Measurements from ENCODE around the gene GSN.

GSN gene

GRCh38 chr9:121323449-121324151, 55.6 kb downstream of the GSN start:
- no peak for DNase-seq (ENCODE audit: low read depth in 2 of 2)

- no peak for DNase-seq (ENCODE audit: low read depth in 2 of 2)
Measured at GRCh38 chr9:121324316-121324715, 56.4 kb downstream of the GSN start.

- DNase-seq (ENCODE audit: low read depth in 2 of 2), result no peak
Measured at GRCh38 chr9:121324755-121325154, 56.8 kb downstream of the GSN start.

- DNase-seq (ENCODE audit: low read depth in 2 of 2), result no peak
Measured at GRCh38 chr9:121325387-121325786, 57.4 kb downstream of the GSN start.

GRCh38 chr9:121326130-121326838, 58.3 kb downstream of the GSN start:
- DNase-seq (ENCODE audit: low read depth in 2 of 2), result no peak

- no peak for DNase-seq (ENCODE audit: low read depth in 2 of 2)
Measured at GRCh38 chr9:121326901-121327613, 59.1 kb downstream of the GSN start.

- no peak for DNase-seq (ENCODE audit: low read depth in 2 of 2)
Measured at GRCh38 chr9:121328476-121328875, 60.5 kb downstream of the GSN start.

GRCh38 chr9:121328876-121329681, 61.1 kb downstream of the GSN start:
- no peak for DNase-seq (ENCODE audit: low read depth in 2 of 2)

- DNase-seq (ENCODE audit: low read depth in 2 of 2), result no peak
Measured at GRCh38 chr9:121331549-121331948, 63.6 kb downstream of the GSN start.

- no peak for DNase-seq (ENCODE audit: low read depth in 2 of 2)
Measured at GRCh38 chr9:121331992-121332685, 64.2 kb downstream of the GSN start.

GRCh38 chr9:121333950-121334773, 66.2 kb downstream of the GSN start:
- DNase-seq (ENCODE audit: low read depth in 2 of 2), result no peak

GRCh38 chr9:121336665-121337064, 68.7 kb downstream of the GSN start:
- DNase-seq (ENCODE audit: low read depth in 2 of 2), result no peak

GRCh38 chr9:121339437-121339836, 71.5 kb downstream of the GSN start:
- DNase-seq (ENCODE audit: low read depth in 2 of 2), result no peak

- no peak for DNase-seq (ENCODE audit: low read depth in 2 of 2)
Measured at GRCh38 chr9:121340676-121341392, 72.9 kb downstream of the GSN start.

GRCh38 chr9:121344184-121344583, 76.2 kb downstream of the GSN start:
- no peak for DNase-seq (ENCODE audit: low read depth in 2 of 2)

GRCh38 chr9:121345070-121345469, 77.1 kb downstream of the GSN start:
- no peak for DNase-seq (ENCODE audit: low read depth in 2 of 2)

- no peak for DNase-seq (ENCODE audit: low read depth in 2 of 2)
Measured at GRCh38 chr9:121348221-121348620, 80.3 kb downstream of the GSN start.

GRCh38 chr9:121349009-121349408, 81.0 kb downstream of the GSN start:
- DNase-seq (ENCODE audit: low read depth in 2 of 2), result no peak

GRCh38 chr9:121350036-121350435, 82.1 kb downstream of the GSN start:
- DNase-seq (ENCODE audit: low read depth in 2 of 2), result no peak

Data from stimulated activated CD4-positive, alpha-beta T cell treated with anti-CD3 and anti-CD28 coated beads, Interleukin-1b, Interleukin-23, amount 100 ng/mL, for 4 hours (primary cell).